Measurements from ENCODE around the gene NYAP2.

GRCh38 chr2:225462945-225463344, 63.4 kb downstream of the NYAP2 start:
- no peak for TF ChIP-seq TAF1 (IDR thresholded peaks at IDR 0.05; ENCODE audit: low read depth)
- TF ChIP-seq RAD21 (IDR thresholded peaks at IDR 0.05; ENCODE audit: low read depth), result no peak
- TF ChIP-seq EP300 (IDR thresholded peaks at IDR 0.05; ENCODE audit: borderline replicate concordance), result no peak
- no peak for TF ChIP-seq MAX (IDR thresholded peaks at IDR 0.05)
- no peak for TF ChIP-seq FOXM1 (IDR thresholded peaks at IDR 0.05; ENCODE audit: borderline replicate concordance, low read depth)
- no peak for TF ChIP-seq CREB1 (IDR thresholded peaks at IDR 0.05; ENCODE audit: low read depth)
- TF ChIP-seq REST (IDR thresholded peaks at IDR 0.05; ENCODE audit: low read depth), result no peak
- TF ChIP-seq NFIC (IDR thresholded peaks at IDR 0.05), result no peak
- no peak for TF ChIP-seq YY1 (IDR thresholded peaks at IDR 0.05; ENCODE audit: low read depth)

Data from Ishikawa (cell line).